Spleen (tissue), 11 donors: ENCODE data around the gene NEURL4. TPM values are rescaled to one million over a fixed set of nuclear protein-coding genes. Genes with fewer than 3 reads are reported as not detected.

Experiments used
- DNase-seq: peaks from one replicate; pipeline ENCODE4 v3.0.0-alpha.2; 2020
- H3K27ac ChIP-seq, 8 donors: fragments of 200-600 bp; sonication (generic) in 7 of 8; 1 replicate in 4 of 8; 2 replicates in 4 of 8; pipeline versions ENCODE4 v1.5.0 to v1.8.0; 2016 to 2021; ENCODE audit warnings: inconsistent platforms in 4 of 8, mild to moderate bottlenecking in 4 of 8, moderate library complexity in 1 of 8
- H3K27me3 ChIP-seq, 7 donors: fragments of 200-600 bp; sonication (generic) in 6 of 7; replicated peaks in 1 of 7; 1 replicate in 4 of 7; 2 replicates in 3 of 7; pipeline versions ENCODE4 v1.5.0 to v1.8.0; 2016 to 2021; ENCODE audit warnings: inconsistent platforms in 3 of 7, mild to moderate bottlenecking in 1 of 7
- H3K36me3 ChIP-seq, 6 donors: fragments of 200-600 bp; sonication (generic) in 5 of 6; 1 replicate in 4 of 6; 2 replicates in 2 of 6; pipeline versions ENCODE4 v1.5.0 to v1.8.0; 2016 to 2021; ENCODE audit warnings: inconsistent platforms in 2 of 6
- H3K4me1 ChIP-seq, 6 donors: fragments of 200-600 bp; sonication (generic) in 5 of 6; 1 replicate in 3 of 6; 2 replicates in 3 of 6; pipeline versions ENCODE4 v1.5.0 to v1.8.0; 2016 to 2021; ENCODE audit warnings: inconsistent platforms in 3 of 6
- H3K4me3 ChIP-seq, 8 donors: fragments of 200-600 bp; sonication (generic) in 7 of 8; 1 replicate in 4 of 8; 2 replicates in 4 of 8; pipeline versions ENCODE4 v1.5.0 to v1.8.0; 2016 to 2021; ENCODE audit warnings: inconsistent platforms in 4 of 8, mild to moderate bottlenecking in 4 of 8, moderate library complexity in 2 of 8
- H3K9me3 ChIP-seq, 8 donors: fragments of 200-600 bp; sonication (generic) in 7 of 8; 1 replicate in 4 of 8; 2 replicates in 4 of 8; pipeline versions ENCODE4 v1.5.0 to v1.8.0; 2016 to 2021; ENCODE audit warnings: inconsistent platforms in 4 of 8
- CTCF ChIP-seq, 11 experiments: fragments of 200-600 bp in 7 of 11; fragments of 450-650 bp in 4 of 11; sonication (generic) in 4 of 11; IDR thresholded peaks in 8 of 11; conservative IDR thresholded peaks in 3 of 11; 1 replicate in 7 of 11; 2 replicates in 4 of 11; pipeline versions ENCODE4 v1.4.0 to v1.8.0; 2016 to 2021; ENCODE audit warnings: antibody characterized with exemption in 11 of 11, inconsistent platforms in 4 of 11, mild to moderate bottlenecking in 1 of 11
- POLR2A ChIP-seq, 3 donors: fragments of 450-650 bp; IDR thresholded peaks; one replicate each; pipeline ENCODE4 v1.5.1; 2017; ENCODE audit warnings: antibody characterized with exemption in 3 of 3, mild to moderate bottlenecking in 1 of 3
- POLR2AphosphoS5 ChIP-seq, 3 donors: sonication (generic); formaldehyde crosslinking; IDR thresholded peaks; one replicate each; pipeline ENCODE4 v1.5.1; 2017; ENCODE audit warnings: antibody characterized with exemption in 3 of 3
- WGBS, 5 donors: extraction: QIAGEN DNeasy Blood & Tissue Kit in 3 of 5; methylation state at CpG; one replicate each; pipeline versions ENCODE4 v1.1.5 to v1.1.7; 2013 to 2018; 5-methylcytosine and 5-hydroxymethylcytosine counted together
- intact Hi-C: fragments of 100-400 bp; cut with DNase I; formaldehyde crosslinking; loops from one replicate; pipeline ENCODE4 v1.15.0; 2023; ENCODE audit warnings: low total_unique reads
- polyA plus RNA-seq, 3 donors: library from polyadenylated mRNA; stranded (reverse); fragments of 200-250 nt; gene quantifications; one replicate each; pipeline ENCODE4 v1.2.1, GENCODE V29; 2013
- total RNA-seq, 7 donors: library from RNA; depleted of rRNA in 3 of 7; stranded (reverse); fragments of >200 nt in 3 of 7; fragmentation: NEBNext Ultra II Directional in 4 of 7; extraction: Animal tissue kit (Norgen Biotek cat#: 25700) in 4 of 7; gene quantifications; one replicate each; pipeline versions ENCODE4 v1.1.0 to v1.2.1, GENCODE V29; 2016 to 2021
- donor health status: healthy with polysubstance abuse.
- donor health status: DM: no; HTN: no; CAD: no; lungs with moderate emphysema.
- donor health status: DM: no; HTN: no; CAD: no.
- donor health status: Bipolar disorder and iron deficiency.
- donor health status: healthy.
- donor health status: DM: no; HTN: no; CAD: no.
- donor health status: DM: yes; HTN: yes; CAD: no.

NEURL4 gene
- total and polyA plus RNA-seq, 10 donors = 16.5 to 53.9 (median 40.3) TPM

- intact Hi-C loops = loop anchor here (10.0 kb wide), 1 partner anchor 162 kb away; no protein-coding TSS in a partner anchor
- no peak for TF ChIP-seq CTCF (IDR thresholded peaks at IDR 0.05 in 8 of 11, conservative IDR thresholded peaks at IDR 0.05 in 3 of 11)
- no peaks in the 10 kb centered on the region for H3K9me3 ChIP-seq
- H3K4me1 ChIP-seq = peaks cover 32 to 88% (median 59%) of the 10 kb centered on the region in 6 donors
- 86 to 91% (median 89%) methylated on average over 26 to 37 of the region's 37 CpGs for WGBS, 5 donors
- H3K36me3 ChIP-seq = peaks cover 0 to 31% (median 5%) of the 10 kb centered on the region in 6 donors
- H3K27ac ChIP-seq = peak overlapping the region in 6 of 8 donors; percentile 88 to 94 (median 92)
- H3K4me3 ChIP-seq = peak overlapping the region; percentile 58 to 88 (median 74)
- H3K27me3 ChIP-seq = no peaks in the 10 kb centered on the region
- DNase-seq = no peak
Observed at GRCh38 chr17:7352910-7353635, 23.9 kb upstream of the NEURL4 start.

- DNase-seq = no peak
- no peaks in the 10 kb centered on the region for H3K9me3 ChIP-seq
- peaks cover 0 to 37% (median 10%) of the 10 kb centered on the region in 6 donors for H3K36me3 ChIP-seq
- H3K27me3 ChIP-seq = no peaks in the 10 kb centered on the region
- peaks cover 32 to 92% (median 59%) of the 10 kb centered on the region in 6 donors for H3K4me1 ChIP-seq
- WGBS, 5 donors = 26 to 35% (median 29%) methylated on average over 10 of the region's 10 CpGs
- no peak for TF ChIP-seq POLR2A (IDR thresholded peaks at IDR 0.05)
- TF ChIP-seq CTCF (IDR thresholded peaks at IDR 0.05 in 8 of 11, conservative IDR thresholded peaks at IDR 0.05 in 3 of 11) = peak in 3 of 11 experiments; percentile 22 to 40 (median 25)
- H3K27ac ChIP-seq = peak overlapping the region; percentile 86 to 94 (median 91)
- peak overlapping the region; percentile 58 to 88 (median 74) for H3K4me3 ChIP-seq
- intact Hi-C loops = loop anchor here (10.0 kb wide), 1 partner anchor 162 kb away; no protein-coding TSS in a partner anchor
Observed at GRCh38 chr17:7352503-7352889, 23.4 kb upstream of the NEURL4 start.

GRCh38 chr17:7351665-7352502 lies 22.7 kb upstream of the NEURL4 start, which contains the start of gene KCTD11:
KCTD11 (plus strand) TSS chr17:7352162.
- DNase-seq = peak; percentile 94
- Histone ChIP-seq H3K27ac (peak within 1 kb of the TSS; percentile 86 to 94 (median 91)), H3K36me3 (peaks cover 0 to 43% (median 16%) of the 10 kb centered on the region in 6 donors), H3K9me3 (no peaks in the 10 kb centered on the region), H3K4me1 (peaks cover 32 to 92% (median 59%) of the 10 kb centered on the region in 6 donors), H3K27me3 (no peaks in the 10 kb centered on the region), H3K4me3 (peak within 1 kb of the TSS; percentile 58 to 88 (median 74))
- 1 to 5% (median 3%) methylated on average over 19 to 91 of the region's 91 CpGs for WGBS, 5 donors
- TF ChIP-seq POLR2AphosphoS5 (IDR thresholded peaks at IDR 0.05) (peak; percentile 77 to 85 (median 83)), CTCF (IDR thresholded peaks at IDR 0.05 in 8 of 11, conservative IDR thresholded peaks at IDR 0.05 in 3 of 11) (peak in 2 of 11 experiments; percentile 11 to 15), POLR2A (IDR thresholded peaks at IDR 0.05) (peak in 1 of 3 donors; percentile 6)
- intact Hi-C loops = loop anchor here (10.0 kb wide), 1 partner anchor 163 kb away; no protein-coding TSS in a partner anchor
